RWPE2 (cell line): ENCODE results near the gene HHAT.

ENCODE experiments used
- ATAC-seq: fragments of 200-7000 bp; cut with Tn5 transposase; 3 replicates; pipeline ENCODE4 v1.9.1; 2021; ENCODE audit warnings: low read depth
- DNase-seq: peaks from one replicate; pipeline ENCODE4 v3.0.0-alpha.2; 2020; ENCODE audit warnings: low spot score
- H3K27ac ChIP-seq: fragments of 450-650 bp; 2 replicates; pipeline ENCODE4 v1.5.1; 2017; ENCODE audit warnings: mild to moderate bottlenecking; ENCODE audit not compliant: poor library complexity, severe bottlenecking
- H3K27me3 ChIP-seq: fragments of 250-450 bp; sonication (Bioruptor Pico); 2 replicates; pipeline ENCODE4 v1.5.1; 2021; ENCODE audit warnings: mild to moderate bottlenecking, moderate library complexity; ENCODE audit not compliant: insufficient read depth, poor library complexity, severe bottlenecking
- H3K36me3 ChIP-seq: fragments of 250-450 bp; sonication (Bioruptor Pico); 2 replicates; pipeline ENCODE4 v1.5.1; 2020; ENCODE audit warnings: low read depth, mild to moderate bottlenecking, moderate library complexity
- H3K4me1 ChIP-seq: fragments of 250-450 bp; sonication (Bioruptor Pico); 2 replicates; pipeline ENCODE4 v1.5.1; 2021; ENCODE audit warnings: mild to moderate bottlenecking, moderate library complexity; ENCODE audit not compliant: insufficient read depth, poor library complexity, severe bottlenecking
- H3K4me3 ChIP-seq: fragments of 250-450 bp; sonication (Bioruptor Pico); 2 replicates; pipeline ENCODE4 v1.5.1; 2021; ENCODE audit warnings: mild to moderate bottlenecking, moderate library complexity; ENCODE audit not compliant: severe bottlenecking
- H3K9me3 ChIP-seq: fragments of 250-450 bp; sonication (Bioruptor Pico); 2 replicates; pipeline ENCODE4 v1.5.1; 2021; ENCODE audit warnings: mild to moderate bottlenecking, moderate library complexity; ENCODE audit not compliant: severe bottlenecking
- CTCF ChIP-seq: fragments of 450-650 bp; IDR thresholded peaks from one replicate; pipeline ENCODE4 v1.5.1; 2017; ENCODE audit warnings: mild to moderate bottlenecking, moderate library complexity; ENCODE audit not compliant: poor library complexity, severe bottlenecking

Gene HHAT

GRCh38 chr1:210648588-210649269, 320.0 kb downstream of the HHAT start:
- H3K4me3 ChIP-seq, result no peak overlapping the region
- H3K36me3 ChIP-seq, result no peaks in the 10 kb centered on the region
- no peak for ATAC-seq
- H3K27ac ChIP-seq, result no peak overlapping the region
- H3K27me3 ChIP-seq, result no peaks in the 10 kb centered on the region
- DNase-seq, result no peak
- no peaks in the 10 kb centered on the region for H3K4me1 ChIP-seq
- no peak for TF ChIP-seq CTCF
- no peaks in the 10 kb centered on the region for H3K9me3 ChIP-seq

- no peak overlapping the region for H3K4me3 ChIP-seq
- no peaks in the 10 kb centered on the region for H3K27me3 ChIP-seq
- no peak overlapping the region for H3K27ac ChIP-seq
- DNase-seq, result no peak
- no peak for TF ChIP-seq CTCF
- no peaks in the 10 kb centered on the region for H3K36me3 ChIP-seq
- ATAC-seq, result no peak
- H3K9me3 ChIP-seq, result no peaks in the 10 kb centered on the region
- no peaks in the 10 kb centered on the region for H3K4me1 ChIP-seq
Observed at GRCh38 chr1:210650403-210650802, 321.7 kb downstream of the HHAT start.

- Histone ChIP-seq H3K27me3 (no peaks in the 10 kb centered on the region), H3K9me3 (no peaks in the 10 kb centered on the region), H3K27ac (no peak overlapping the region), H3K4me1 (no peaks in the 10 kb centered on the region), H3K4me3 (no peak overlapping the region), H3K36me3 (no peaks in the 10 kb centered on the region)
- ATAC-seq (no peak), DNase-seq (no peak)
- no peak for TF ChIP-seq CTCF
Observed at GRCh38 chr1:210652329-210652954, 323.7 kb downstream of the HHAT start.

GRCh38 chr1:210653771-210654170, 325.1 kb downstream of the HHAT start:
- no peak for DNase-seq

More at GRCh38 chr1:210653771-210654170, 325.1 kb downstream of the HHAT start:
- no peak for TF ChIP-seq CTCF
- no peaks in the 10 kb centered on the region for H3K4me1 ChIP-seq
- H3K27me3 ChIP-seq, result no peaks in the 10 kb centered on the region
- H3K36me3 ChIP-seq, result no peaks in the 10 kb centered on the region
- H3K9me3 ChIP-seq, result no peaks in the 10 kb centered on the region
- no peak overlapping the region for H3K4me3 ChIP-seq
- ATAC-seq, result no peak
- no peak overlapping the region for H3K27ac ChIP-seq
